Suprapubic skin (tissue), 4 donors: ENCODE data around the gene DGCR8. TPM values are rescaled to one million over a fixed set of nuclear protein-coding genes. Genes with fewer than 3 reads are reported as not detected.

Experiments
- DNase-seq, 2 donors: peaks; one replicate each; pipeline ENCODE4 v3.0.0-alpha.2; 2019; ENCODE audit warnings: low spot score in 2 of 2
- H3K27ac ChIP-seq: fragments of 200-600 bp; sonication (generic); one replicate; pipeline ENCODE4 v1.5.1; 2019
- H3K27me3 ChIP-seq: fragments of 200-600 bp; sonication (generic); one replicate; pipeline ENCODE4 v1.5.1; 2019
- H3K36me3 ChIP-seq: fragments of 200-600 bp; sonication (generic); one replicate; pipeline ENCODE4 v1.5.1; 2019
- H3K4me1 ChIP-seq: fragments of 200-600 bp; sonication (generic); one replicate; pipeline ENCODE4 v1.5.1; 2019
- H3K4me3 ChIP-seq: fragments of 200-600 bp; sonication (generic); one replicate; pipeline ENCODE4 v1.5.1; 2019; ENCODE audit warnings: mild to moderate bottlenecking
- H3K9me3 ChIP-seq: fragments of 200-600 bp; sonication (generic); one replicate; pipeline ENCODE4 v1.5.1; 2019
- EP300 ChIP-seq: sonication (generic); formaldehyde crosslinking; IDR thresholded peaks from one replicate; pipeline ENCODE4 v1.6.1; 2017; ENCODE audit warnings: antibody characterized with exemption
- POLR2A ChIP-seq, 2 donors: fragments of 450-650 bp; IDR thresholded peaks; one replicate each; pipeline ENCODE4 v1.6.1; 2017; ENCODE audit warnings: antibody characterized with exemption in 2 of 2, mild to moderate bottlenecking in 2 of 2, moderate library complexity in 2 of 2
- POLR2AphosphoS5 ChIP-seq, 3 donors: sonication (generic); formaldehyde crosslinking; IDR thresholded peaks; one replicate each; pipeline ENCODE4 v1.6.1; 2017; ENCODE audit warnings: antibody characterized with exemption in 3 of 3
- WGBS: methylation state at CpG from one replicate; pipeline ENCODE4 v1.1.5; 2018; 5-methylcytosine and 5-hydroxymethylcytosine counted together
- total RNA-seq, 4 donors: library from RNA; depleted of rRNA; stranded (reverse); fragments of >200 nt; gene quantifications; one replicate each; pipeline ENCODE4 v1.1.0, GENCODE V29; 2016
- TF ChIP-seq, protein P1 (sequence below), 2 donors: fragments of 200-600 bp in 1 of 2; fragments of 450-650 bp in 1 of 2; sonication (generic) in 1 of 2; IDR thresholded peaks; one replicate each; pipeline ENCODE4 v1.5.1; 2016 to 2019; ENCODE audit warnings: antibody characterized with exemption in 2 of 2, mild to moderate bottlenecking in 1 of 2, moderate library complexity in 1 of 2

The DGCR8 gene
- total RNA-seq, 4 donors from 2014 or later = 22.4 to 69.1 (median 38.0) TPM

DNA sequence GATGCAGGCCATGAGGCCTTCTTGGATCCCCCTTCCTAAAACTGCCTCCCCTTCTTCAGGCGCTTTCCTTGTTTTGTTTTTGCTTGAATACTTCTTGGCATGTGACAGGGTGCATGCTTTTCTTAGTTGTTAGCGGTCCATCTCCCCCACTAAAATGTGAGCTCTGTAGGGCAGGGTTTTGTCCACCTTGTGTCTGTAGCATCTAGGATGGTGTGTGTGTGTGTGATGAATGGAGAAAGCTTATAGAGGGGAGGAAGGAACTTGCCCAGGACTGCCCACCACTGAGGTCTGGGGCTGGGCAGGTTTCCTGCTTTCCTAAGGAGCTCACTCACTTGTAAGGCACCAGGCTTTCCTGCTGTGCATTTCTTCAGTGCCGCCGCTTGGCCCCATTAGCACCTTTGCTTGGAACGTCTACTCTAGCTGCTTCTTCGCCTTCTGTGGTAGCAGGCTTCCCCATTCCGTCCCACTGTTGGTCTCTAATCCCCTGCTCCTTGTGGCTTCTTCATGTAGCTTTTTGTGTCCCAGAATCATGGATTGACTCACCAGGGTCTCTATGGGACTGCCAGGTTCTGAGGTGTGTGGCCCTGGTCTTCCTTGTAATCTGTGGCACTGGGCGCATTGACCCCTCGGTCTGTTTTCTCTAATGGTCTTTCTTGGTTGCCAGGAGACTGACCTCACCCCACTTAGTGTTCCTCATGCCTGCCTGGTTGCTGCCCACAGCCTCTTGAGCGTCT is 3.3 kb downstream of the DGCR8 start:
- peaks cover 48% of the 10 kb centered on the region for H3K4me1 ChIP-seq
- 82% methylated on average over 10 of the region's 10 CpGs for WGBS
- no peak for TF ChIP-seq POLR2AphosphoS5 (IDR thresholded peaks at IDR 0.05)
- no peak for TF ChIP-seq POLR2A (IDR thresholded peaks at IDR 0.05)
- TF ChIP-seq, protein P1, sequence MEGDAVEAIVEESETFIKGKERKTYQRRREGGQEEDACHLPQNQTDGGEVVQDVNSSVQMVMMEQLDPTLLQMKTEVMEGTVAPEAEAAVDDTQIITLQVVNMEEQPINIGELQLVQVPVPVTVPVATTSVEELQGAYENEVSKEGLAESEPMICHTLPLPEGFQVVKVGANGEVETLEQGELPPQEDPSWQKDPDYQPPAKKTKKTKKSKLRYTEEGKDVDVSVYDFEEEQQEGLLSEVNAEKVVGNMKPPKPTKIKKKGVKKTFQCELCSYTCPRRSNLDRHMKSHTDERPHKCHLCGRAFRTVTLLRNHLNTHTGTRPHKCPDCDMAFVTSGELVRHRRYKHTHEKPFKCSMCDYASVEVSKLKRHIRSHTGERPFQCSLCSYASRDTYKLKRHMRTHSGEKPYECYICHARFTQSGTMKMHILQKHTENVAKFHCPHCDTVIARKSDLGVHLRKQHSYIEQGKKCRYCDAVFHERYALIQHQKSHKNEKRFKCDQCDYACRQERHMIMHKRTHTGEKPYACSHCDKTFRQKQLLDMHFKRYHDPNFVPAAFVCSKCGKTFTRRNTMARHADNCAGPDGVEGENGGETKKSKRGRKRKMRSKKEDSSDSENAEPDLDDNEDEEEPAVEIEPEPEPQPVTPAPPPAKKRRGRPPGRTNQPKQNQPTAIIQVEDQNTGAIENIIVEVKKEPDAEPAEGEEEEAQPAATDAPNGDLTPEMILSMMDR (IDR thresholded peaks at IDR 0.05) = no peak
- TF ChIP-seq EP300 = no peak
- H3K27ac ChIP-seq = no peak overlapping the region
- no peaks in the 10 kb centered on the region for H3K27me3 ChIP-seq
- H3K36me3 ChIP-seq = peaks cover 29% of the 10 kb centered on the region
- no peak for DNase-seq
- no peaks in the 10 kb centered on the region for H3K9me3 ChIP-seq
- H3K4me3 ChIP-seq = no peak overlapping the region

DNA sequence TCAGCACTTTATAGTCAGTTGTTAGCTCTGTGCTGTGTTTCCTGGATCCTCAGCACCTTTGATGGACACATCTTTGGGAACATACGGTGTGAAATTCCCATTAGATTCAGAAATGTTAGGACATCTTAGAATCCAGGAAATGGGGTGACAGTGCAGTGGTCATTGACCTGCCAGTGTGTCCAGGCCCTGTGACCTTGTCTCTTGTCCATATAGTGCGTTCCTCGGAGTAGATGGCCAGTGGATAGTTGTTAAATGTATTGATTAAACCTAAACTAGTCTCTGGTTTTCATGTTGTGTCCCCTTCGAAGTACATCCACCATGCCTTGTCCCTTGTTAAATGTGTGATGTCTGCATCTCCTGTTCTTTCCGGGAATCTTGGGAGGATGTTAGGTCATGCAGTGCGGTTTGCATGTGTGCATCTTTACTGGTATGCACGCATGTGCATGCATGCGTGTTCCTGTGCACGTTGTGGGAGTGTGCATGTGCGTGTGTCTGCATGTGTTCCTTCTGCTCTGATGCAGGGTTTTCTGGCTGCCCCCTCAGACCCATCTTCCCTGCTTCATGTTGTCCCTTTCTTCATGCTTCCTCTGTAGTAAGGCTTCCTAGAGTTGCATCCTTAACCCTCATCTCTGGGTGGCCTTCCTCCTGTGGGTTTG is 4.0 kb downstream of the DGCR8 start:
- Histone ChIP-seq H3K27me3 (no peaks in the 10 kb centered on the region), H3K4me3 (no peak overlapping the region), H3K36me3 (peaks cover 36% of the 10 kb centered on the region), H3K9me3 (no peaks in the 10 kb centered on the region), H3K27ac (no peak overlapping the region), H3K4me1 (peaks cover 47% of the 10 kb centered on the region)
- TF ChIP-seq POLR2AphosphoS5 (IDR thresholded peaks at IDR 0.05) (no peak), EP300 (no peak), POLR2A (IDR thresholded peaks at IDR 0.05) (no peak)
- TF ChIP-seq, protein P1 (IDR thresholded peaks at IDR 0.05) = no peak
- no peak for DNase-seq
- WGBS = 64% methylated on average over 10 of the region's 10 CpGs

DNA sequence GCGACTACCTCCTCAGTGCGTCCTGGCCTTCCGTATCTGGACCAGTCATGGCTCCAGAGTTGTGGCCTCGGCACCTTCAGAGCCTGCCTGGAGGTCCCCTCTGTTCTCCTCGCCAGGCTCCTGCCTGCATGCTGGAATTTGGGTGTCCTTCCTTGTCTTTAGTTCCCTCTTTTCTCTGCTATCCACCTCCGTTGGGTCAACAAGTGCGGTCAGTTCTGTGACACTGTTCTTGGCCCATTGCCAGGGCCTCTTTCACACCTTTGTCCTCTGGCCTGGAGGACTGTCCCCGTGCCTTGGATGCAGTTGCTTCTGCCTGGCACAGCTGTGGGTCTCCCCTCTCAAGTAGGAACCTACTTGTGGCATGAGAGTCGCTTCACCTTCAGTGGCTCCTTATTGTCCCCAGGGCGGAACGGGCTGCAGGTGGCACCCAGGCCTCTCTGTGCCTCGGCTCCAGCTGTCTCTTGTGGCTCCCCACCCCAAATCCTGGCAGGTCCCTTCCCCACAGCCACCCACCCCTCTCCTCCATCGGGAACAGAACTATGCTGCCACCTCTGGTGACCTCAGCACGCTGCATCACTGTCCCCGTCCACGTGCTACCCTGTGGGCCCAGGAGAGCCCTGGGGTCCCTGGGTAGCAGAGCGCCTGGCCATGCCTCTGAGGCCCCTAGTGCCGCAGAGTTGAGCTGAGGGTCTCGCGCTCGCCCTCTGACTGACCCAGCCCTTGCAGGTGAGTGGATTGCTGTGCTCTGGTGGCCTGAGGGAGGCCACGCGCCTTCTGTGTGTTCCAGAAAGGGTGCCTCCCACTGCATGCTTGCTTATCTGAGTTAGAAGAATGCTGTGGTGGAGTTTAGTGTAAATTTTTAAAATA is 4.7 kb downstream of the DGCR8 start:
- Histone ChIP-seq H3K36me3 (peaks cover 43% of the 10 kb centered on the region), H3K4me3 (no peak overlapping the region), H3K27me3 (no peaks in the 10 kb centered on the region), H3K27ac (no peak overlapping the region), H3K9me3 (no peaks in the 10 kb centered on the region), H3K4me1 (peaks cover 42% of the 10 kb centered on the region)
- DNase-seq = no peak
- 74% methylated on average over 20 of the region's 23 CpGs for WGBS
- no peak for TF ChIP-seq POLR2AphosphoS5 (IDR thresholded peaks at IDR 0.05)
- TF ChIP-seq, protein P1 (IDR thresholded peaks at IDR 0.05) = peak in 1 of 2 donors; percentile 22

DNA sequence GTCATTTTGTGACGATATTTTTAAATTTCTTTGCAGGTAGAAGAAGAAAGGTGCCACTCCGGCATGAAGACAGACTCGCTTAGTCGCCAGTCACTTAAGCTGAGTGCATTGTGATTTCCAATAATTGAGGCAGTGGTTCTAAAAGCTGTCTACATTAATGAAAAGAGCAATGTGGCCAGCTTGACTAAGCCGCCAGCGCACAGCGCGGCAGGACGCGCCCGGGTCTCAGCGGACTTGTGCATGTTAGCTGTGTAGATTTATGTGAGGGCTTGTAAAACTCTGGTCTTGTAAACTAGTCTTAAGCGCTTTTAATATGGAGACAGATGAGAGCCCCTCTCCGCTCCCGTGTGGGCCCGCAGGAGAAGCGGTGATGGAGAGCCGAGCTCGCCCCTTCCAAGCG is 5.6 kb downstream of the DGCR8 start:
- Histone ChIP-seq H3K9me3 (no peaks in the 10 kb centered on the region), H3K4me3 (no peak overlapping the region), H3K27ac (no peak overlapping the region), H3K27me3 (no peaks in the 10 kb centered on the region), H3K4me1 (peaks cover 41% of the 10 kb centered on the region), H3K36me3 (peaks cover 52% of the 10 kb centered on the region)
- no peak for DNase-seq
- WGBS = 94% methylated on average over 20 of the region's 20 CpGs
- no peak for TF ChIP-seq EP300
- TF ChIP-seq, protein P1 (IDR thresholded peaks at IDR 0.05) = no peak
- no peak for TF ChIP-seq POLR2AphosphoS5 (IDR thresholded peaks at IDR 0.05)
- no peak for TF ChIP-seq POLR2A (IDR thresholded peaks at IDR 0.05)
